Measurements from ENCODE around the gene NIN. TPM values are rescaled to one million over a fixed set of nuclear protein-coding genes. Genes with fewer than 3 reads are reported as not detected.

Gene NIN
- total RNA-seq, 1 donor from 2014 or later = 25.2 TPM

DNA sequence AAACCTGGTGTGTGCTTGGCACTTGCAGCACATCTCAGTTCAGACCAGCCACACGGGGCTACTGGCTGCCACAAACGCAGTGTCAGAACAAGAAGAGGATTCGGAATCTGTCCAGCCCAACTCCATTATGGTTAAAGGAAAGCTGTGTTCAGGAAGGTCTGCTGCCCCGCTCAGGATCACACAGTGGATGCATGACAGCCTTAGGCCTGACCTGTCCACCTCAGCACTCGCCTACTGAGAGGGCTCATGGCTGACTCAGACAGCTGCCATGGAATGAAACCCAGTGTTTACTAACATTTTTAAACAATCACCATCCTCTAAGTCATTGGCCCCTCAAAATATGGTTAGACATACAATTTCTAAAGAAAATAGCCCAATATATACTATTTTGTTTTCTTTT, 5.6 kb upstream of the NIN start:
- H3K27me3 ChIP-seq = no peaks in the 10 kb centered on the region
- no peaks in the 10 kb centered on the region for H3K36me3 ChIP-seq
- DNase-seq (ENCODE audit: low spot score in 2 of 2) = no peak
- H3K9me3 ChIP-seq = no peaks in the 10 kb centered on the region
- H3K27ac ChIP-seq = no peak overlapping the region
- intact Hi-C loops (cut with DNase I) = no loop called here
- TF ChIP-seq, protein P1, sequence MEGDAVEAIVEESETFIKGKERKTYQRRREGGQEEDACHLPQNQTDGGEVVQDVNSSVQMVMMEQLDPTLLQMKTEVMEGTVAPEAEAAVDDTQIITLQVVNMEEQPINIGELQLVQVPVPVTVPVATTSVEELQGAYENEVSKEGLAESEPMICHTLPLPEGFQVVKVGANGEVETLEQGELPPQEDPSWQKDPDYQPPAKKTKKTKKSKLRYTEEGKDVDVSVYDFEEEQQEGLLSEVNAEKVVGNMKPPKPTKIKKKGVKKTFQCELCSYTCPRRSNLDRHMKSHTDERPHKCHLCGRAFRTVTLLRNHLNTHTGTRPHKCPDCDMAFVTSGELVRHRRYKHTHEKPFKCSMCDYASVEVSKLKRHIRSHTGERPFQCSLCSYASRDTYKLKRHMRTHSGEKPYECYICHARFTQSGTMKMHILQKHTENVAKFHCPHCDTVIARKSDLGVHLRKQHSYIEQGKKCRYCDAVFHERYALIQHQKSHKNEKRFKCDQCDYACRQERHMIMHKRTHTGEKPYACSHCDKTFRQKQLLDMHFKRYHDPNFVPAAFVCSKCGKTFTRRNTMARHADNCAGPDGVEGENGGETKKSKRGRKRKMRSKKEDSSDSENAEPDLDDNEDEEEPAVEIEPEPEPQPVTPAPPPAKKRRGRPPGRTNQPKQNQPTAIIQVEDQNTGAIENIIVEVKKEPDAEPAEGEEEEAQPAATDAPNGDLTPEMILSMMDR (IDR thresholded peaks at IDR 0.05) = no peak
- H3K4me3 ChIP-seq = no peak overlapping the region
- peaks cover 0 to 5% of the 10 kb centered on the region in 2 donors for H3K4me1 ChIP-seq

- Histone ChIP-seq H3K4me3 (no peak overlapping the region), H3K4me1 (peaks cover 0 to 5% of the 10 kb centered on the region in 2 donors), H3K9me3 (no peaks in the 10 kb centered on the region), H3K27ac (no peak overlapping the region), H3K27me3 (no peaks in the 10 kb centered on the region), H3K36me3 (no peaks in the 10 kb centered on the region)
- intact Hi-C loops (cut with DNase I) = no loop called here
- TF ChIP-seq, protein P1 (IDR thresholded peaks at IDR 0.05) = no peak
- DNase-seq (ENCODE audit: low spot score in 2 of 2) = peak in 1 of 2 donors; percentile 24
These were observed 4.3 kb upstream of the NIN start for GRCh38 chr14:50835280-50835679.

- intact Hi-C loops (cut with DNase I) = no loop called here
- Histone ChIP-seq H3K4me3 (no peak overlapping the region), H3K9me3 (no peaks in the 10 kb centered on the region), H3K36me3 (no peaks in the 10 kb centered on the region), H3K27ac (no peak overlapping the region), H3K27me3 (no peaks in the 10 kb centered on the region), H3K4me1 (peaks cover 0 to 5% of the 10 kb centered on the region in 2 donors)
- peak in 1 of 2 donors; percentile 22 for DNase-seq (ENCODE audit: low spot score in 2 of 2)
- TF ChIP-seq, protein P1 (IDR thresholded peaks at IDR 0.05) = no peak
These were observed 3.9 kb upstream of the NIN start for GRCh38 chr14:50834802-50835276.

- Histone ChIP-seq H3K36me3 (no peaks in the 10 kb centered on the region), H3K27me3 (no peaks in the 10 kb centered on the region), H3K4me1 (peaks cover 0 to 12% of the 10 kb centered on the region in 2 donors), H3K27ac (no peak overlapping the region), H3K4me3 (no peak overlapping the region), H3K9me3 (no peaks in the 10 kb centered on the region)
- TF ChIP-seq, protein P1 (IDR thresholded peaks at IDR 0.05) = no peak
- intact Hi-C loops (cut with DNase I) = no loop called here
- DNase-seq (ENCODE audit: low spot score in 2 of 2) = no peak
These were observed 2.1 kb upstream of the NIN start for GRCh38 chr14:50832935-50833630.

- Histone ChIP-seq H3K4me3 (peak overlapping the region; percentile 79 to 95), H3K27ac (peak overlapping the region; percentile 87 to 92), H3K27me3 (no peaks in the 10 kb centered on the region), H3K4me1 (peaks cover 0 to 12% of the 10 kb centered on the region in 2 donors), H3K9me3 (no peaks in the 10 kb centered on the region), H3K36me3 (no peaks in the 10 kb centered on the region)
- DNase-seq (ENCODE audit: low spot score in 2 of 2) = no peak
- TF ChIP-seq, protein P1 (IDR thresholded peaks at IDR 0.05) = no peak
- intact Hi-C loops (cut with DNase I) = loop anchor here (2.0 kb wide), 2 partner anchors 27 kb away; no protein-coding TSS in a partner anchor
These were observed 785 bp upstream of the NIN start for GRCh38 chr14:50831726-50832168.

Data from ascending aorta (tissue), 2 donors.